SK-N-SH (cell line): ENCODE results near the gene PLBD2.

ENCODE experiments used
- GABPA ChIP-seq: IDR thresholded peaks from 2 replicates; pipeline ENCODE4 v1.4.0; 2012; ENCODE audit warnings: low read depth, mild to moderate bottlenecking
- POLR2AphosphoS5 ChIP-seq: IDR thresholded peaks from 2 replicates; pipeline ENCODE4 v1.6.1; 2012; ENCODE audit warnings: low read depth, low read length
- TF ChIP-seq, protein P1 (sequence below): fragments of 150-350 bp; IDR thresholded peaks from 2 replicates; pipeline ENCODE4 v1.6.1; 2017; ENCODE audit warnings: antibody characterized with exemption, low read length, low read depth, borderline replicate concordance

DNA sequence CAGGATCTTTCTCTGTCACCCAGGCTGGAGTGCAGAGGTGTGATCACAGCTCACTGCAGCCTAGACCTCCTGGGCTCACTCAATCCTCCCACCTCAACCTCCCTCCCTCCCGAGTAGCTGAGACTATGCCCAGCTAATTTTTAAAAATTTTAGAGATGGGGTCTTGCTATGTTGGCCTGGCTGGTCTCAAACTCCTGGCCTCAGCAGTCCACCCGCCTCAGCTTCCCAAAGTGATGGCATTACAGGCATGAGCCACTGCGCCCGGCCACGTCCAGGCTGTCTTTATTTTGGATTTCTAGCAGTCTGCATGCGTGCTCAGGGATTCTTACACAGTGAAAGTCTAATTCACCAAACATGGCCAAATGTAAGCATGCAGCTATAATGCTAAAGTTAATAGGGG is 41.3 kb upstream of the PLBD2 start:
- TF ChIP-seq POLR2AphosphoS5 (no peak), GABPA (no peak)
- TF ChIP-seq, protein P1, sequence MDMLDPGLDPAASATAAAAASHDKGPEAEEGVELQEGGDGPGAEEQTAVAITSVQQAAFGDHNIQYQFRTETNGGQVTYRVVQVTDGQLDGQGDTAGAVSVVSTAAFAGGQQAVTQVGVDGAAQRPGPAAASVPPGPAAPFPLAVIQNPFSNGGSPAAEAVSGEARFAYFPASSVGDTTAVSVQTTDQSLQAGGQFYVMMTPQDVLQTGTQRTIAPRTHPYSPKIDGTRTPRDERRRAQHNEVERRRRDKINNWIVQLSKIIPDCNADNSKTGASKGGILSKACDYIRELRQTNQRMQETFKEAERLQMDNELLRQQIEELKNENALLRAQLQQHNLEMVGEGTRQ, result no peak
